HEK293T (cell line): ENCODE results near the gene HGF.

Experiments used
- BHLHE40 ChIP-seq: fragments of 450-650 bp; IDR thresholded peaks from 2 replicates; pipeline ENCODE4 v1.6.1; 2016; ENCODE audit warnings: mild to moderate bottlenecking, moderate library complexity, borderline replicate concordance
- CTBP1 ChIP-seq: fragments of 450-650 bp; IDR thresholded peaks from 2 replicates; pipeline ENCODE4 v1.6.1; 2016; ENCODE audit warnings: borderline replicate concordance
- ELF4 ChIP-seq: fragments of 450-650 bp; IDR thresholded peaks from 2 replicates; pipeline ENCODE4 v1.6.1; 2017; ENCODE audit warnings: antibody characterized with exemption
- FOXA1 ChIP-seq: fragments of 450-650 bp; IDR thresholded peaks from 2 replicates; pipeline ENCODE4 v1.6.1; 2016; ENCODE audit warnings: mild to moderate bottlenecking
- FOXM1 ChIP-seq: fragments of 450-650 bp; IDR thresholded peaks from 2 replicates; pipeline ENCODE4 v1.6.1; 2017; ENCODE audit warnings: mild to moderate bottlenecking, borderline replicate concordance
- HDGF ChIP-seq: fragments of 450-650 bp; IDR thresholded peaks from 2 replicates; pipeline ENCODE4 v1.6.1; 2017; ENCODE audit warnings: antibody characterized with exemption, borderline replicate concordance
- LEF1 ChIP-seq: fragments of 450-650 bp; IDR thresholded peaks from 2 replicates; pipeline ENCODE4 v1.6.1; 2017; ENCODE audit warnings: mild to moderate bottlenecking, borderline replicate concordance
- SP1 ChIP-seq: fragments of 450-650 bp; IDR thresholded peaks from 2 replicates; pipeline ENCODE4 v1.6.1; 2017
- TARDBP ChIP-seq: fragments of 450-650 bp; IDR thresholded peaks from 2 replicates; pipeline ENCODE4 v1.6.1; 2016
- ZNF384 ChIP-seq: fragments of 450-650 bp; IDR thresholded peaks from 2 replicates; pipeline ENCODE4 v1.6.1; 2016

DNA sequence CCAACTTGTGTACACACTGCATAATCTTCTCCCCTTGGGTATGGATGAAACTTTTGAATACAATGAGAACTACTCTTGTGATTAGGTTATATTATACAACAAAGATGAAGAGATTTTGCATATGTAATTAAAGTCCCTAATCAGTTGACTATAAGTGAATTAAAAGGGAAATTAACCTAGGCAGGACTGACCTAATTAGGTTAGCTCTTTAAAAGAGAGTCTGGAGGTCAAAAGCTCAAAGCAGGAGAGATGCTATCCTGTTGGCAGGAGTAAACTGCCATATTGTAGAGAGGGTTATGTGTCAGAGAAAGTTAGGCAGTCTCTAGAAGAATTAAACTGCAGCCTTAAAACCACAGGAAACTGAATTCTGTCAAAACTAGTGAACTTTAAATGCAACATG is 29.4 kb downstream of the HGF start:
- TF ChIP-seq FOXA1 (no peak), SP1 (no peak), LEF1 (no peak), HDGF (no peak), TARDBP (no peak), BHLHE40 (no peak), FOXM1 (no peak), ZNF384 (no peak), CTBP1 (no peak), ELF4 (no peak)
